HEK293T (cell line): ENCODE measurements around the gene PARD6B.

Experiments used
- BHLHE40 ChIP-seq: fragments of 450-650 bp; IDR thresholded peaks from 2 replicates; pipeline ENCODE4 v1.6.1; 2016; ENCODE audit warnings: mild to moderate bottlenecking, moderate library complexity, borderline replicate concordance
- FOXA1 ChIP-seq: fragments of 450-650 bp; IDR thresholded peaks from 2 replicates; pipeline ENCODE4 v1.6.1; 2016; ENCODE audit warnings: mild to moderate bottlenecking
- FOXK2 ChIP-seq: fragments of 450-650 bp; IDR thresholded peaks from 2 replicates; pipeline ENCODE4 v1.6.1; 2016; ENCODE audit warnings: mild to moderate bottlenecking
- HDGF ChIP-seq: fragments of 450-650 bp; IDR thresholded peaks from 2 replicates; pipeline ENCODE4 v1.6.1; 2017; ENCODE audit warnings: antibody characterized with exemption, borderline replicate concordance
- TARDBP ChIP-seq: fragments of 450-650 bp; IDR thresholded peaks from 2 replicates; pipeline ENCODE4 v1.6.1; 2016

- TF ChIP-seq HDGF (no peak), FOXK2 (no peak), BHLHE40 (no peak), FOXA1 (no peak), TARDBP (no peak)
Observed at GRCh38 chr20:50802289-50802688, 70.9 kb downstream of the PARD6B start.
